22Rv1 (cell line): ENCODE data around the gene CAPN2.

Experiments
- CTCF ChIP-seq: fragments of 450-650 bp; IDR thresholded peaks from 2 replicates; pipeline ENCODE4 v1.5.1; 2017; ENCODE audit warnings: mild to moderate bottlenecking
- ZFX ChIP-seq: fragments of 450-650 bp; IDR thresholded peaks from 2 replicates; pipeline ENCODE4 v1.6.1; 2017; ENCODE audit warnings: antibody characterized with exemption, borderline replicate concordance

- TF ChIP-seq CTCF (no peak), ZFX (no peak)
Measured at GRCh38 chr1:223752721-223753515, 40.6 kb downstream of the CAPN2 start.
